HG03135 (cell line): ENCODE measurements around the gene CCL24.
"Not testable (repeated sequence)": the region's sequence is repeated elsewhere in the genome, so short reads cannot be mapped to it uniquely, and the experiment has no call there.

Source experiments
- ATAC-seq: cut with Tn5 transposase; IDR thresholded peaks from one replicate; pipeline ENCODE4 v1.9.1; 2021; ENCODE audit warnings: mild to moderate bottlenecking, moderate library complexity; ENCODE audit not compliant: unreplicated experiment

Gene CCL24, protein sequence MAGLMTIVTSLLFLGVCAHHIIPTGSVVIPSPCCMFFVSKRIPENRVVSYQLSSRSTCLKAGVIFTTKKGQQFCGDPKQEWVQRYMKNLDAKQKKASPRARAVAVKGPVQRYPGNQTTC

DNA sequence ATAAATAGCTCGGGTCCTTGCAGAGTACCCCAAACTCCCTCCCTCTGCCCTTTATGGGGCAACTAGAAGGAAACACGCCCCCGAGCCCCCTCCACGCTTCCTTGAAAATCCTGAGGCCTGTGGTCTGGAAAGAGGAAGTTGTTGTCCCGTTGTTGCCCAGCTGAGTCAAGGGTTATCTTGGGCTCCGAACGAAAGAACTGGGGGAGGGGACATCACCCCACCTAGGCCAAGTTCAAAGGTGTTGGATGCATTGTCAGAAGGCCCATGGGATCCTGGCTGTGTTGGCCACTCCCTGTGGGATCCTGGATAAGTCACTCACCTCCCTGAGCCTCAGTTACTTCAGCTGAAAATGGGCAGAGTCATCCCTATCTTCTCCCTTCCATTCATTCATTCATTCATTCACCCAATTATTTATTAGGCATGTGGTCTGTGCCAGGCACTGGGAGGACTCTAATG lies at the start of gene CCL24:
Gene CCL24 (minus strand): TSS at position 26 of the 456 bp plus-strand sequence. CDS start 91 bp downstream, outside the sequence.
- ATAC-seq = no peak

DNA sequence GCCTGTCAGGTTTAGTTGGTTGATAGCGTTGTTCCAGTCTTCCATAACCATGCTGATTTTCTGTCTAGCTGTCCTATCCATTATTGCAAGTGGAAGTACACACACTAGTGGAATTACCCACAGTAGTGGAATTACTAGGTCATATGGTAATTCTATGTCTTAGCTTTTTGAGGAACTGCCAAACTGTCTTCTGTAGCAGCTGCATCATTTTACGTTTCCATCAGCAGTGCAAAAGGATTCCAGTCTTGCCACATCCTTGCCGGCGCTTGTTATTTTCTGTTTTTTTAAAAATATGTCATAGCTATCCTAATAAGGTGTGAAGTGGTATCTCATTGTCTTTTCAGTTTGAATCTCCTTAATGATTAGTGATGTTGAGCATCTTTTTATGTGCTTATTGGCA lies 48.0 kb upstream of the CCL24 start:
- no peak for ATAC-seq

DNA sequence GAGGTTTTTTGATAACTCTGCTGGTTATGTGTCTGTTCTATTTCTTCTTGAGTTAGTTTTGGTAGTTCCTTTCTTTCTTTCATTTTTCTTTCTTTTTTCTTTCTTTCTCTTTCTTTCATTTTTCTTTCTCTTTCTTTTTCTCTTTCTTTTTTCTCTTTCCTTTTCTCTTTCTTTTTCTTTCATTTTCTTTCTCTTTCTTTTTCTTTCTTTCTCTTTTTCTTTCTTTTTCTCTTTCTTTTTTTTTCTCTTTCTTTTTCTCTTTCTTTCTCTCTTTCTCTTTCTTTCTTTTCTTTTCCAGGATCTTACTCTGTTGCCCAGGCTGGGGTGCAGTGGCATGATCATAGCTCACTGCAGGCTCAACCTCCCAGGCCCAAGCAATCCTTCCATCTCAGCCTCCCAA lies 44.8 kb upstream of the CCL24 start:
- ATAC-seq = no peak

DNA sequence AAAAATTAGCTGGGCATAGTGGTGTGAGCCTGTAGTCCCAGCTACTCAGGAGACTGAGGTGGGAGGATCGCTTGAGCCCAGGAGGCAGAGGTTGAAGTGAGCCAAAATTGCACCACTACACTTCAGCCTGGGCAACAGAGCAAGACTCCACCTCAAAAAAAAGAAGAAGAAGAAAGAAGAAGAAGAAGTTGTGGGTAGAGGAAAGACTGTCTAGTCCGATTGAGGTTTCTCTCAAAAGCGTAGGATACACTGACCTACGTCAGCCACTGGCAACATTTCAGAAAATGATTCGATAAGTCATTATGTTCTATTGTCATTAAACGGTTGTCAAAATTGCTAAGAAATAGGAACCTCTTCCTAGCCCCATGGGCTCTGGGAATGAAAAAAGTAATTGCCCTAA lies 42.9 kb upstream of the CCL24 start:
- no peak for ATAC-seq

DNA sequence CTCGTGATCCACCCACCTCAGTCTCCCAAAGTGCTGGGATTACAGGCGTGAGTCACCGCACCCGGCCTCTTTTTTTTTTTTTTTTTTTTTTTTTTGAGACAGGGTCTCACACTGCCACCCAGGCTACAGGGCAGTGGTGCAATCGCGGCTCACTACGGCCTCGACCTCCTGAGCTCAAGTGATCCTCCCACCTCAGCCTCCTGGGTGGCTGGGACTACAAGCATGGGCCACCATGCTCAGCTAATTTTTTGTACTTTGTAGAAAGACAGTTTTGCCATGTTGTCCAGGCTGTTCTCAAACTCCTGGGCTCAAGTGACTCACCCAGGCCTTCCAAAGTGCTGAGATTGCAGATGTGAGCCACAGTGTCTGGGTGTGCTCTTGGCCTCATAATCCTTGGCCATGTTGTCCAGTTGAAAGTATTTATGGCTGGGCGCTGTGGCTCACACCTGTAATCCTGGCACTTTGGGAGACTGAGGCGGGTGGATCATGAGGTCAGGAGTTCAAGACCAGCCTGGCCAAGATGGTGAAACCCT lies 41.3 kb upstream of the CCL24 start:
- ATAC-seq = not testable (repeated sequence)

DNA sequence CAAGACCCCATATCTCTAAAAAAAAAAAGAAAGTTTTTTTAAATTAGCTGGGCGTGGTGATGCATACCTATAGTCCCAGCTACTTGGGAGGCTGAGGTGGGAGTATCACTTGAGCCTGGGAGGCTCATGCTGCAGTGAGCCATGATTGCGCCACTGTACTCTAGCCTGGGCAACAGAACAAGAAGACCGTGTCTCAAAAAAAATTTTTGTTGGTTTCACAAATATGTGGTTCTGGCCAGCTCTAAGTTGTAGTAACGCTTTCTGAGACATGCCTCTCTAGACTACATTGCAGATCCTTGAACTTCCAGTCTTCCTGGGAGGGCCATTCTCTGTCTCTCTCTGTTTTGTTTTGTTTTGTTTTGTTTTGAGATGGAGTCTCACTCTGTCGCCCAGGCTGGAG lies 40.6 kb upstream of the CCL24 start:
- no peak for ATAC-seq

DNA sequence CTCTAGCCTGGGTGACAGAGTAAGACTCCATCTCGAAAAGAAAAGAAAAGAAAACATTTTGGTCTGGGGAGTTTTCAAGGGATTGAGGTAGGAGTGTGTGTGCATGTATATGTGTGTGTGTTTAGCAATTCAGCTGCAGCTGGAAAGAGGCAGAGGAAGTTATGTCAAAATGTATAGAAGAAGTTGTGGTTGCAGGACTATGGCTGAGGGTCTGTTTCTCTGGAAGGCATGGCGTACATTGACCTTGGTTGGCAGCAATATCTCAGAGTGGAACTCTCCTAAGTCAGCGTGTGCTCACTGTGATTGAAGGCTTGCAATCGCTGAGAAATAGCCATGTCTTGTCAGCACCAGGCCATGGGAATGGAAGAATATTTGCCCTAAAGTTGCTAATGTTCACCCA lies 36.6 kb upstream of the CCL24 start:
- ATAC-seq = no peak

DNA sequence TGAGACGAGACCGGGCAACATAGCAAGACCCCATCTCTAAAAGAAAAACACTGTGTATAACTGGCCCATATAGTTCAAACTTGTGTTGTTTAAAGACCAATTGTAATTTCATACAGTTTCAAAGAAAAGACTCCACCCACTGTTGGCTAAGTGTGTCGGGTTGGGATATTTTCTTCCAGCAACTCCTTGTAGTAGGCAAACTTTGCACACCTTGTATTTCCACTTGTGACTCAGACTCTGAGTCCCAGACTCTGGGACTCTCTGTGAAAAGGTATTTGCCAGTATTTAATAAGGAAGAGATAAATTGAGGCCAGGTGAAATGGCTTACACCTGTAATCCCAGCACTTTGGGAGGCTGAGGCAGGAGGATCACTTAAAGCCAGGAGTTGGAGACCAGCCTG lies 36.0 kb upstream of the CCL24 start:
- ATAC-seq = no peak

DNA sequence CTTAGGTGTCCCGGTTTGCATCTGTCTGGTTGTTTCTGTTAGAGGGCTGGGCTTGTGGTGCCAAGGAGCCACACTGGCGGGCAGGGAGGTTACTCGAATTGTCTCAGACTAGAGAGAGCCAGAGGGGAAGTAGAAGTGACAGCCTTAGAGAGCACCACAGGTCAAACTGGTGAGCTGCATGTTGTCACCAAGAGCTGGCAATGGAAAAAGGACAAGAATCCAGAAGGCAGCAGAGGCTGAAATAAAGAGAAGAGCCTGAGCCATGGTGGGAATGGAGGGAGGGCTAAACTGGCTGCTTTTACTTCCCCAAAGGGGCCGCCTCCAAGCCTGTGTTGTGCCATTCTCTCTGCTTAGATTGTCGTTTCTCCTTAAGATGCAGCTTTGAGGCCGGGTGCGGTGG lies 34.1 kb upstream of the CCL24 start:
- ATAC-seq = no peak

DNA sequence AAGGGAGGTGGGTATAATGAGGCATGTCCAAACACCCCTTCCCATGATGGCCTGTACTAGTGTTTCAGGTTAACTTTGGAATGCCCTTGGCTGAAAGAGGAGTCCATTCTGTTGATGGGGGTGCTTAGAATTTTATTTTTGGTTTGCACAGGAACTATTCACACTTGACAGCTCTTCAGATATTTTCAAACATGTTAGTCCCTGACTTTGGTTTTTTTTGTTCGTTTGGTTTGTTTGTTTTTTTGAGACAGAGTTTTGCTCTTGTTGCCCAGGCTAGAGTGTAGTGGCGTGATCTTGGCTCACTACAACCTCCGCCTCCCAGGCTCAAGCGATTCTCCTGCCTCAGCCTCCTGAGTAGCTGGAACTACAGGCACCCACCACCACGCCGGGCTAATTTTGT lies 31.5 kb upstream of the CCL24 start:
- not testable (repeated sequence) for ATAC-seq

DNA sequence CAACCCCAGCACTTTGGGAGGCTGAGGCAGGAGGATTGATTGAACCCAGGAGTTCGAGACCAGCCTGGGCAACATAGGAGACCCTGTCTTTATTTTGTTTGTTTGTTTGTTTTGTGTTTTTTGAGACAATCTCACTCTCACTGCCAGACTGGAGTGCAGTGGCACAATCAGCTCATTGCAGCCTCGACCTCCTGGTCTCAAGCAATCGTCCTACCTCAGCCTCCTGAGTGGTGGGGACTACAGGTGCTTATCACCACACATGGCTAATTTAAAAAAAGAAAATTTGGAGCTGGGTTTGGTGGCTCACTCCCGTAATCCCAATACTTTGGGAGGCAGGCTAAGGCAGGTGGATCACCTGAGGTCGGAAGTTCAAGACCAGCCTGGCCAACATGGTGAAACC lies 30.6 kb upstream of the CCL24 start:
- ATAC-seq = no peak

DNA sequence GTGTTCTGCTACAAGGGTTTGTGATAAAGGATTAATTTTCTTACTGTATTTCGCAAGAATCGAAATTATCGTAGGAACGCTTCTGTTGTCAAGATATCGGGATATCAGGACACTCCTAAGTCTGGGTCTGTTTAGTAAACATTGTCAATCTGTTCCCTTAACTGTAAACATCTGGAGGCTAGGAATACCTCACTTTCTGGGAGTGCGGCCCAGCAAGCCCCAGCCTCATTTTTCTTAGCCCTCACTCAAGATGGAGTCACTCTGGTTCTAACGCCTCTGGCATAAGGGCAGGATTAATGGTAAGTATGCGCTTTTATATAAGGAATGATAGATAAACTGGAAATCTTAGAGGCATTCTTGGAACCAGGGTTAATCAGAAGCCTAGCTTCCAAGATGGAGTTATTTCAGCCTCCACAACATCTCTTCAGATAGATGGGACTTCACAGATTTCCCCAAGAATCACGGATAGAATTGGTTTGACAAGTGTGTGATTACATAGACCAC lies 30.1 kb upstream of the CCL24 start:
- ATAC-seq = no peak

DNA sequence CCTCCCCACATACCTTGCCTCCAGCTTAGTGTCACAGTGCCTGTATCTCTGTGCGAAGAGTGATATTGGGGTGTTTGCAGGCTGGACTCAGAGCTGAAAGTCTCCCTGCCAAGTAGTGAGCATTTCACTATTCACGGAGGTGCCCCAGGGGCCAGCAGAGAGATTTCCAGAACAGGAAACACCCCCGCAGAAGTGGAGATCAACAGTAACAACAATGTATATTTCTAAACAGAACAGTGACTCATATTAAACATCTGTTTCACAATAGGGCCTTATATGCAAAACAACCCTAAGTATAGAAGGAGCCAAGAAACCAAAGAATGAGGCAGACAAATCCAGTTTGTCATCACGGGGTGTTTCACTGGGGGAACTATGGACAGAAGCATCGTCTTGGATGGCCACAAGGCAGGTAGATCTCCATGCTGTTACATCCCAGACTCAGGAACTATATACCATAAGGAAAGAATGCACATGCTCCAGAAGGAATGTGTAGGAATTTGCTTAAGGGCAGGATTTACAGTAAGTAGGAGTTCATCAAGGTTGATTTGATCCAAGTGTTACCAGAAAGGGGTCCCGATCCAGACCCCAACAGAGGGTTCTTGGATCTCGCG lies 29.3 kb upstream of the CCL24 start:
- ATAC-seq = peak; percentile 85

DNA sequence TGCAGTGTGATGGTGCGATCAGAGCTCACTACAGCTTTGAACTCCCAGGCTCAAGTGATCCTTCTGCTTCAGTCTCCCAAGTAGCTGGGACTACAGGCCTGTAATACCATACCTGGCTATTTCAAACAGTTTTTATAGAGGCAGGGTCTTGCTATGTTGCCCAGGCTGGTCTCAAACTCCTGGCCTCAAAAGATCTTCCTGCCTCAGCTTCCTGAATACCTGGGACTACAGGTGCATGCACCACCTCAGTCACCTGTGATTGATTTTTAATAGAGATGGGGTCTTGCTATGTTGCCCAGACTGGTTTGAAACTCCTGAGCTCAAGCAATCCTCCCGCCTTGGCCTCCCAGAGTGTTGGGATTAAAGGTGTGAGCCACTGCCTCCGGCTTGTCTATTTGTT lies 26.4 kb upstream of the CCL24 start:
- no peak for ATAC-seq

DNA sequence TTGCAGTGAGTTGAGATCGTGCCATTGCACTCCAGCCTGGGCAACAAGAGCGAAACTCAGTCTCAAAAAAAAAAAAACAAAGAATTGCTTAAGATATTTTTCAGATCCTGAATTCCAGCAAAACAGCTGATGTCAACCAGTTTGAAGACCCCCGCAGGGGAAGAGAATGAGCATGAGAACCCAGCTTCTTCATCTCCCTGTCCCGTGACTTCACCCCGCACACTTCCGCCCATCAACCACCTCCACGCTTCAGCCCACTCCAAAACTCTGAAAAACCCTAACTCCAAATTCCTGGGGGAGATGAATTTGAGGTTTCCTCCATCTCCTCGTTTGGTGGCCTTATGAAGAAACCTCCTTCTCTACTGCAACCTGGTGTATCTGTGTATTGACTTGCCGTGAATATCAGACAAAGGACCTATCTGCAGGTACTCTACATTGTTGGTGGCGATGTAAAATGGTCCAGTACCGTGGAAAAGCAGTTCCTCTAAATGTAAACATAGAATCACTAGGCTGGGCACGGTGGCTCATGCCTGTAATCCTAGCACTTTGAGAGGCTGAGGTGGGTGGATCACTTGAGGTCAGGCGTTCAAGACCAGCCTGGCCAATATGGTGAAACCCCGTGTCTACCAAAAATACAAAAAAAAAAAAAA lies 24.8 kb upstream of the CCL24 start:
- ATAC-seq = not testable (repeated sequence)

DNA sequence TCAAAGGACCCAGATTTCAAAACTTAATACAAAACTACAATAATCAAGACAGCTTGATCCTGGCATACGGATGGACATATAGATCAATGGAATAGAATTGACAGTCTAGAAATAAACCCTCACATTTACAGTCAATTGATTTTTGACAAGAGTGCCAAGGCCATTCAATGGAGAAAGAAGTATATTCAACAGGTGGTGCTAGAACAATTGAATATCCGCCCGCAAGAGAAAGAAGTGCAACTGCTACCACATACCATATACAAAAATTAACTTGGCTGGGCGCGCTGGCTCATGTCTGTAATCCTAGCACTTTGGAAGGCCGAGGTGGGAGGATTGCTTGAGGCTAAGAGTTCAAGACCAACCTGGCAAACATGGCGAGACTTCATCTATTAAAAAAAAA lies 23.2 kb upstream of the CCL24 start:
- no peak for ATAC-seq

DNA sequence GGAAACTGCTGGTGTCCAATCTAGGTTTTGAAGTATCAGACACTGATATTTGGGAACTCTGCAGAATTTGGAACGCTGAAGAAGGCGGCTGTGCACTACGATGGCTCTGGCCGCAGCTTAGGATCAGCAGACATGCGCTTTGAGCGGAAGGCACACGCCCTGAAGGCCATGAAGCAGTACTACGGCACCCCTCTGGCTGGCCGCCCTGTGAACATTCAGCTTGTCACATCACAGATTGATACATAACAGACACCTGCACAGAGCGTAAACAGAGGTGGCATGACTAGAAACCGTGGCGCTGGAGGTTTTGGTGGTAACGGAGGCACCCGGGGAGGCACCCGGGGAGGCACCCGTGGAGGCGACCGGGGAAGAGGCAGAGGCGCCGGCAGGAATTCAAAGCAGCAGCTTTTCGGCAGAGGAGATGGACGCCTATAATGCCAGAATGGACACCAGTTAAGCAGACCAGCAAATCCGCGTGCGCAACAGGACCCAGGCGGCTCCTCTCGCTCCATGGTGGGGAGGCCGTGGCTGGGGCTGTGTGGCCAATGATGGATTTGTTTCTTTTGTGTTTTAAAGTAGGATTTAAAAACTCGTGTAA lies 22.2 kb upstream of the CCL24 start:
- no peak for ATAC-seq

DNA sequence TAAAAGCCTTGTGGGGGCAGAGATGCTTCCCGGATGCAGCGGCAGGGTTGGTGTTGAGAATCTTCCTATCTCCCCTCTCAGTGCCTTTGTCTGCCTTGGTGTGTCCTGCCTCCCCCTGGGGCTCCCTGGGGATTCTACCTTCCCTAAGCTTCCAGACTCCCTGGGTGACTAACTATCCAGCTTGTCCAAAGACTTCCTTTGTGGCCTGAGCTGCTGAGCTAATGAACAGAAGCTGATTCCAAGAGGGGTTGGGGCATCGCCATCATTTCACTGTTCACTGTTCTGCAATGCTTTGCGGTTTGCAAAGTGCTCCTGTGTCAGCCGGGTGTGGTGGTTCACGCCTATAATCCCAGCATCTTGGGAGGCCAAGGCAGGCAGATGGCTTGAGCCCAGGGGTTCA lies 20.1 kb upstream of the CCL24 start:
- ATAC-seq = not testable (repeated sequence)

DNA sequence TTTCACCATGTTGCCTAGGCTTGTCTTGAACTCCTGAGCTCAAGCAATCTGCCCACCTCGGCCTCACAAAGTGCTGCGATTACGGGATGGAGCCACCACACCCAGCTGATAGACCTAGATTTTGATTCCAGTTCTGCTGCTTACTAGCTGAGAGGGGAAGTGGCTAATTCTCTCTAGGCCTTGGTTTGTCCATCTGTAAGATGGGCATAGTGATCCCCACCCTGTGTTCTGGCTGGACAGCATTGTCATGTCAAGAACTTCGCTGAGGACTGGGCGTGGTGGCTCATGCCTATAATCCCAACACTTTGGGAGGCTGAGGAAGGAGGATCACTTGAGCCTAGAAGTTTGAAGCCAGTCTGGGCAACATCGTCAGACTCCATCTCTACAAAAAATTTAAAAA lies 17.4 kb upstream of the CCL24 start:
- no peak for ATAC-seq

DNA sequence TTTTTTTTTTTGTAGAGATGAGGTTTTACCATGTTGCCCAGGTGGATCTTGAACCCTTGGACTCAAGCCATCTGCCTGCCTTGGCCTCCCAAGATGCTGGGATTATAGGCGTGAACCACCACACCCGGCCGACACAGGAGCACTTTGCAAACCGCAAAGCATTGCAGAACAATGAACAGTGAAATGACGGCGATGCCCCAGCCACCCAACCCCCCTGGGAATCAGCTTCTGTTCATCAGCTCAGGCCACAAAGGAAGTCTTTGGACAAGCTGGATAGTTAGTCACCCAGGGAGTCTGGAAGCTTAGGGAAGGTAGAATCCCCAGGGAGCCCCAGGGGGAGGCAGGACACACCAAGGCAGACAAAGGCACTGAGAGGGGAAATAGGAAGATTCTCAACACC lies 16.1 kb upstream of the CCL24 start:
- not testable (repeated sequence) for ATAC-seq

DNA sequence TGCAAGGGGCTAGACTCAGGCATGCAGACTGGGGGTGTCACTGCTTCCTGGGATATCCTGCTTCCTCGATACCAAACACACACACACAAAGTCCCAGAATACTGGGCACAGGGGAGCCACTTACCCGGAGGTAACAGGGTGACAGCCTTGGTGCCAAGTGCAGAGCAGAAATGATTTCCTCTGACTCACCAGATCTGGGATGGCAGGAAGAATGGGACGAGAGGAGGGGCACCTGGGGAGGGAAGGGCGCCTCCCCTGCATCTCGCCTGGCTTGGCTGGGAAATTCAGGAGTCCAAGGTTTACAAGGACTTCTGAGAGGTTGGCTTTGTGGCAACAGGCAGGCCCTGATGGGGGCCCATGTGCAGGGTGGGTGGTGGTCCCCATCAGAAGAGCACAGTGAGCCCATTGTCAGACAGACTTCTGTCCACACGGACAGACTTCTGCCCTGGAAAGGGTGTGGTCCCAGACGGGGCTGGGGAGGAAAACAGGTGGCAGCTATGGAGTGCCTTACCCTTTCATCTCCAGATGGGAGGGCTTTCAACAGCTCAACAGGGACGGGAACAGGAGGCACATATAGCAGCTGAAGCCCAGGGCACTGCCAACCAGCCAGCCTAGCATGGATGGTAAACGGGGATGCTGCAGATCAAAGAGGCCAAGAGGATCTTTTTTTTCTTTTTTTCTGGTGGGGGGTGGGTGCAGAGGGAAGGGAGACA lies 9.7 kb upstream of the CCL24 start:
- no peak for ATAC-seq
